Fibroblast of the aortic adventitia (primary cell): ENCODE measurements around the gene ZNF469. TPM values are rescaled to one million over a fixed set of nuclear protein-coding genes. Genes with fewer than 3 reads are reported as not detected.

Experiments used
- DNase-seq: peaks from one replicate; pipeline ENCODE4 v3.0.0-alpha.2; 2010; ENCODE audit warnings: low read depth
- H3K4me3 ChIP-seq: 2 replicates; pipeline ENCODE4 v1.5.1; 2011; ENCODE audit warnings: low read depth, mild to moderate bottlenecking, control low read depth, low read length, moderate library complexity
- CTCF ChIP-seq: IDR thresholded peaks from 2 replicates; pipeline ENCODE4 v1.5.1; 2011; ENCODE audit warnings: mild to moderate bottlenecking, low read length, control low read depth, inconsistent platforms; ENCODE audit not compliant: insufficient read depth
- total RNA-seq: library from RNA; depleted of rRNA; stranded (reverse); fragments of >200 nt; gene quantifications from 2 replicates; pipeline ENCODE4 v1.2.3, GENCODE V29; 2012; ENCODE audit warnings: low replicate concordance

The ZNF469 gene
- total RNA-seq, 1 donor, result 7.0 TPM

GRCh38 chr16:88411951-88412576, 29.3 kb downstream of the ZNF469 start:
- no peak overlapping the region for H3K4me3 ChIP-seq
- TF ChIP-seq CTCF, result no peak
- no peak for DNase-seq

- DNase-seq, result no peak
- TF ChIP-seq CTCF, result no peak
- H3K4me3 ChIP-seq, result no peak overlapping the region
Measured at GRCh38 chr16:88412766-88413165, 30.0 kb downstream of the ZNF469 start.

- DNase-seq, result no peak
- no peak overlapping the region for H3K4me3 ChIP-seq
- TF ChIP-seq CTCF, result no peak
Measured at GRCh38 chr16:88413231-88413630, 30.5 kb downstream of the ZNF469 start.

- no peak for DNase-seq
- H3K4me3 ChIP-seq, result no peak overlapping the region
- TF ChIP-seq CTCF, result no peak
Measured at GRCh38 chr16:88413631-88414030, 30.9 kb downstream of the ZNF469 start.

- TF ChIP-seq CTCF, result no peak
- DNase-seq, result no peak
Measured at GRCh38 chr16:88414521-88415380, 32.0 kb downstream of the ZNF469 start.

GRCh38 chr16:88415381-88415705, 32.6 kb downstream of the ZNF469 start:
- H3K4me3 ChIP-seq, result no peak overlapping the region
- TF ChIP-seq CTCF, result no peak
- DNase-seq, result no peak

More at GRCh38 chr16:88414521-88415380, 32.0 kb downstream of the ZNF469 start:
- no peak overlapping the region for H3K4me3 ChIP-seq
